ENCODE results near the gene KLF1.

The KLF1 gene

DNA sequence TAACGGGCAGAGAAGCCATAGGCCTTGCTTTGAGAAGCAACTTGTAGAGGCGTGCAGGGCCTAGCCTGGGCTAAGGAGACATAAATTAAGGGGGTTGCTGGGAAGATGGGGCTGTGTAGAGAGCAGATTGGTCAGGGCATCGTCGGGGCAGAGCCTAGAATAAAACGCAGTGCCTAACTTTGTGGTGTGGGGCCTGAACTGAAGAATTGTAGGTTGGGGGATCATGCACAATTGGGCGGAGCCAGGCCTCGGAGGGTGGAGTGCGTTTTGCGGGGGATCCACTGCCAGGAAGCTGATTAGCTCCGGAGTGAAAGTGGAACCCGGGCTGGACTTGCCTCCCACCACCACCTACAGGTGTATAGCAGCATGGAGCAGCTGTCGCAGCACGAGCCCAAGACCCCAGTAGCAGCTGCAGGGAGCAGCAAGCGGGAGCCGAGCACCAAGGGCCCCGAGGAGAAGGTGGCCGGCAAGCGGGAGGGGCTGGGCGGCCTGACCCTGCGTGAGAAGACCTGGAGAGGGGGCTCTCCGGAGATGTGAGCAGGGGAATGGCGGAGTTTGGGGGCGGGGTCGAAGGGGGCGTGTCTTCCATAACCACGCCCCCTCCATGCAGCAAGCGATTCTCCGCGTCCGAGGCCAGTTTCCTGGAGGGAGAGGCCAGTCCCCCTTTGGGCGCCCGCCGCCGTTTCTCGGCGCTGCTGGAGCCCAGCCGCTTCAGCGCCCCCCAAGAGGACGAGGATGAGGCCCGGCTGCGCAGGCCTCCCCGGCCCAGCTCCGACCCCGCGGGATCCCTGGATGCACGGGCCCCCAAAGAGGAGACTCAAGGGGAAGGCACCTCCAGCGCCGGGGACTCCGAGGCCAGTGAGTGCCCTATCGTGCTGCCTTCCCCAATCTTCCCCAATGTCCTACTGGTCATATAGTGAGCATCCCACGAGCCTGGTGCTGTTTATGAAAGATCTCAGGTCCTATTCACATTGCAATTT is 19.6 kb downstream of the KLF1 start:
- no peaks in the 10 kb centered on the region for H3K36me3 ChIP-seq (ENCODE audit: control insufficient read depth in 1 of 2, insufficient read depth in 2 of 2, low read length in 2 of 2)
- H3K4me1 ChIP-seq (ENCODE audit: control insufficient read depth in 1 of 2, insufficient read depth in 2 of 2, low read length in 2 of 2): peaks cover 6 to 11% of the 10 kb centered on the region in 2 donors
- peak overlapping the region in 1 of 2 donors; percentile 47 for H3K9ac ChIP-seq (ENCODE audit: low read depth in 1 of 2, low read length in 2 of 2)
- no peaks in the 10 kb centered on the region for H3K27me3 ChIP-seq (ENCODE audit: control insufficient read depth in 1 of 2, insufficient read depth in 2 of 2, low read length in 2 of 2)
- no peaks in the 10 kb centered on the region for H3K9me3 ChIP-seq (ENCODE audit: control insufficient read depth in 1 of 2, low read length in 2 of 2)
- H3K27ac ChIP-seq (ENCODE audit: low read depth, low read length): no peak overlapping the region
- peak overlapping the region; percentile 57 to 68 for H3K4me3 ChIP-seq (ENCODE audit: low read depth in 1 of 2, low read length in 2 of 2)

DNA sequence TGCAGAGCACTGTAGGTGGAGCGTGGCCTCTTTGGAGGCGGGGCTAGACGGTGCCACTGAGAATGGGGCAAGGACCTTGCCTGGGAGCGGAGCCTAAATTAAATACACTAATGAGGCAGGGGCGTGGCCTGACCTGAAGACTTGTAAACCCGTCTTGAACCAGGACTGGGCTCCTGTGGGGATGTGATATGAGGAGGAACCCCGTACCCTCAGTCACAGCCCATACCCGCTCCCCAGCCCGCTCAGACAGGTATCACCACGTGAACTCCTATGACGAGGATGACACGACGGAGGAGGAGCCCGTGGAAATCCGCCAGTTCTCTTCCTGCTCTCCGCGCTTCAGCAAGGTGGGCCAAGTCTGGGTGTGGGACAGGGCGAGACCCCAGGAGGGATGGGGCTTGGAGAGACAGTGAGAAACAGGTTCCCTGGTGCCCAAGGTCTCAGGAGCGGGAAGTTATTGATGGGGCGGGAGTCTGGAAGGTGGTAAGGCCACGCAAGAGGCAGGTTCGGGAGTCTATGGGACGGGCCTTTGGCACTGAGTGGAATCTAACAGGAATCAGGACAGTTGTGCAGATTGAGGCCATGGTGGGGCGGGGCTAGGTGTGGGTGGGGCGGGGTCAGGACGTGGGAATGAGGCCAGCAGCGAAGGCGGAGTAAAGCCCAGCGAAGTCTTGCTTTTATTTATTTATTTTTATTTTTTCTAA is 20.4 kb downstream of the KLF1 start:
- H3K36me3 ChIP-seq (ENCODE audit: control insufficient read depth in 1 of 2, insufficient read depth in 2 of 2, low read length in 2 of 2): no peaks in the 10 kb centered on the region
- H3K9ac ChIP-seq (ENCODE audit: low read depth in 1 of 2, low read length in 2 of 2): no peak overlapping the region
- H3K9me3 ChIP-seq (ENCODE audit: control insufficient read depth in 1 of 2, low read length in 2 of 2): no peaks in the 10 kb centered on the region
- H3K27ac ChIP-seq (ENCODE audit: low read depth, low read length): no peak overlapping the region
- peaks cover 6 to 11% of the 10 kb centered on the region in 2 donors for H3K4me1 ChIP-seq (ENCODE audit: control insufficient read depth in 1 of 2, insufficient read depth in 2 of 2, low read length in 2 of 2)
- no peaks in the 10 kb centered on the region for H3K27me3 ChIP-seq (ENCODE audit: control insufficient read depth in 1 of 2, insufficient read depth in 2 of 2, low read length in 2 of 2)
- H3K4me3 ChIP-seq (ENCODE audit: low read depth in 1 of 2, low read length in 2 of 2): no peak overlapping the region

DNA sequence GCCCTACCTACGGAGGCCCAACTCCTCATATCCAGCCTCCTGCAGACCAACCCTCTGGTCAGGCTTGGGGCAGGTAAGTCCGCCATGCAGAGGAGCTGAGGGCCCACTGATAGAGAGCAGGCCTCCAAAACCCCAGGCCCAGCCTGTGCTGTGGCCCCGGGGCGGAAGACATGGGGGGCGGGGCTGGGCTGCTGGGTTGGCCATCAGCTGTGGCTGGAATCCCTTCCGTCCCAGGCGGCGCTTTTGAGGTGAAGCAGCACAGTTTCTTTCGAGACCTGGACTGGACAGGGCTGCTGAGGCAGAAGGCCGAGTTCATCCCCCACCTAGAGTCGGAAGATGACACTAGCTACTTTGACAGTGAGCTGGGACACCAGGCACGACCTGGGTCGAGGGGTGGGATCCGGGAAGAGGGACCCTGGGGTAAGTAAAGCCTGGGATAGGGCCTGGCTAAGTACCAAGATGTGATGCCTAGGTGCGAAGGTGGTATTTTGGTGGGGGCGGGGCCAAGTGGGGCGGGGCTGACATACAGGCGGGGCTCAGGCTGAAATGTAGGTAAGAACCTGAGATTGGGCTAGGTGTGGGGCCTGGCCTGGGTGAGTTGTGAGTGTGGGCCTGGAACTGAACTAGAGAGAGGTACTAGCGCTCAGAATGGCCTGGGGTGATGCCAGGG is 21.1 kb downstream of the KLF1 start:
- Histone ChIP-seq H3K36me3 (ENCODE audit: control insufficient read depth in 1 of 2, insufficient read depth in 2 of 2, low read length in 2 of 2) (no peaks in the 10 kb centered on the region), H3K9me3 (ENCODE audit: control insufficient read depth in 1 of 2, low read length in 2 of 2) (no peaks in the 10 kb centered on the region), H3K4me3 (ENCODE audit: low read depth in 1 of 2, low read length in 2 of 2) (no peak overlapping the region), H3K27ac (ENCODE audit: low read depth, low read length) (no peak overlapping the region), H3K9ac (ENCODE audit: low read depth in 1 of 2, low read length in 2 of 2) (no peak overlapping the region), H3K27me3 (ENCODE audit: control insufficient read depth in 1 of 2, insufficient read depth in 2 of 2, low read length in 2 of 2) (no peaks in the 10 kb centered on the region), H3K4me1 (ENCODE audit: control insufficient read depth in 1 of 2, insufficient read depth in 2 of 2, low read length in 2 of 2) (peaks cover 6 to 11% of the 10 kb centered on the region in 2 donors)

DNA sequence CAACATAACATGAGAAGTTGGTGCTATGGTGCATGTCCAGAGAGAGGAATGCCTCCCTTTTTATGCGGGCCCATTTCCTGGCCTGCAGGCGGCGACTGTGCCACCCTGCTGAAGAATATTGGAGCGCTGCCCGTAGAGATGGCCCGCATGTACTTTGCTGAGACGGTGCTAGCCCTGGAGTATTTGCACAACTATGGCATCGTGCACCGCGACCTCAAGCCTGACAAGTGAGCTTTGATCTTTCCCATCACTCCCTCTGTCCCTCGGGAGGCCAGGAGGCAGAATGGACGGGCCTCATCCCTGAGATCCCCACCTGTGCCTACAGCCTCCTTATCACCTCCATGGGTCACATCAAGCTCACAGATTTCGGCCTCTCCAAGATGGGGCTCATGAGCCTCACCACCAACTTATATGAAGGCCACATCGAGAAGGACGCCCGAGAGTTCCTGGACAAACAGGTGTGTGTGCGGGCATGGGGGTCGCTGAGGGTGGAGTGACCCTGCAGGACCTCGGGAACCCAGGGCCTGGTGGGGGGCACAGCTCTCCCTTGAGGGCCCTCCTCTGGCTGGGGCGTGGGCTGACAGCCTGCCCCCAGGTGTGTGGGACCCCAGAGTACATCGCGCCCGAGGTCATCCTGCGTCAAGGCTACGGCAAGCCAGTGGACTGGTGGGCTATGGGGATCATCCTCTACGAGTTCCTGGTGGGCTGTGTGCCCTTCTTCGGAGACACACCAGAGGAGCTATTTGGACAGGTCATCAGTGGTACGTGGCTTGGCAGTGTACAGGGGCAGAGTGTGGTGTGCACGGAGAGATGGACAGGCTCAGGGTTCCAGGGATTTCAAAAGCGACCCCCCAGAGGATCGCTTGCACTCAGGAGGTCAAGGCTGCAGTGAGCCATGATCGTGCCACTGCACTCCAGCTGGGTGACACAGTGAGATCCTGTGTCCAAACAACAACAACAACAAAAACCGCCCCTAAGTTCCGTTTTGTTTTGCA is 22.0 kb downstream of the KLF1 start:
- H3K9me3 ChIP-seq (ENCODE audit: control insufficient read depth in 1 of 2, low read length in 2 of 2): no peaks in the 10 kb centered on the region
- H3K4me1 ChIP-seq (ENCODE audit: control insufficient read depth in 1 of 2, insufficient read depth in 2 of 2, low read length in 2 of 2): peaks cover 6 to 11% of the 10 kb centered on the region in 2 donors
- no peak overlapping the region for H3K4me3 ChIP-seq (ENCODE audit: low read depth in 1 of 2, low read length in 2 of 2)
- H3K27me3 ChIP-seq (ENCODE audit: control insufficient read depth in 1 of 2, insufficient read depth in 2 of 2, low read length in 2 of 2): no peaks in the 10 kb centered on the region
- H3K9ac ChIP-seq (ENCODE audit: low read depth in 1 of 2, low read length in 2 of 2): no peak overlapping the region
- no peak overlapping the region for H3K27ac ChIP-seq (ENCODE audit: low read depth, low read length)
- no peaks in the 10 kb centered on the region for H3K36me3 ChIP-seq (ENCODE audit: control insufficient read depth in 1 of 2, insufficient read depth in 2 of 2, low read length in 2 of 2)

DNA sequence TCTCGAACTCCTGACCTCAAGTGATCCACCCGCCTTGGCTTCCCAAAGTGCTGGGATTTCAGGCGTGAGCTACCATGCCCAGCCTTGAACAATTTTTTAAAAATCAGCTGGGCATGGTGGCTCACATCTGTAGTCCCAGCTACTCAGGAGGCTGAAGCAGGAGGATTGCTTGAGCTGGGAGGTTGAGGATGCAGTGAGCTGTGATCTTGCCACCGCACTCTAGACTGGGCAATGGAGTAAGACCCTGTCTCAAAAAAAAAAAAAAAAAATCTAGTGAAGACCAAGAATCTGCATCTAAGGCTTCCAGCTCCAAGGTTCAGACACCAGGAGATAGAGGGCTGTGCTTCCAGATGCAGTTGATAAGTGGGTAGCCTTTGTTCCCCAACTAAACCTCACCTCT is 22.9 kb downstream of the KLF1 start:
- Histone ChIP-seq H3K27ac (ENCODE audit: low read depth, low read length) (no peak overlapping the region), H3K4me3 (ENCODE audit: low read depth in 1 of 2, low read length in 2 of 2) (no peak overlapping the region), H3K36me3 (ENCODE audit: control insufficient read depth in 1 of 2, insufficient read depth in 2 of 2, low read length in 2 of 2) (no peaks in the 10 kb centered on the region), H3K27me3 (ENCODE audit: control insufficient read depth in 1 of 2, insufficient read depth in 2 of 2, low read length in 2 of 2) (no peaks in the 10 kb centered on the region), H3K9ac (ENCODE audit: low read depth in 1 of 2, low read length in 2 of 2) (no peak overlapping the region), H3K9me3 (ENCODE audit: control insufficient read depth in 1 of 2, low read length in 2 of 2) (no peaks in the 10 kb centered on the region), H3K4me1 (ENCODE audit: control insufficient read depth in 1 of 2, insufficient read depth in 2 of 2, low read length in 2 of 2) (peaks cover 6 to 11% of the 10 kb centered on the region in 2 donors)

DNA sequence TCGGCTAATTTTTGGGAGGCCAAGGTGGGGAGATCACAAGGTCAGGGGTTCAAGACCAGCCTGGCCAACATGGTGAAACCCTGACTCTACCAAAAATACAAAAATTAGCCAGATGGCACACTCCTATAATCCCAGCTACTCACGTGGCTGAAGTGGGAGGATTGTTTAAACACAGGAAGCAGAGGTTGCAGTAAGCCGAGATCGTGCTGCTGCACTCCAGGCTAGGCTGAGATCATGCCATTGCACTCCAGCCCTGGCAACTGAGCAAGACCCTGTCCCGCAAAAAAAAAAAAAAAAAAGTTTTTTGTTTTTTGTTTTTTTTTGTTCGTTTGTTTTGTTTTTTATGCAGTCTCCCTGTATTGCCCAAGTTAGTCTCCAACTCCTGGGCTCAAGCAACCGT is 27.5 kb downstream of the KLF1 start:
- Histone ChIP-seq H3K27ac (ENCODE audit: low read depth, low read length) (no peak overlapping the region), H3K9ac (ENCODE audit: low read depth in 1 of 2, low read length in 2 of 2) (no peak overlapping the region), H3K27me3 (ENCODE audit: control insufficient read depth in 1 of 2, insufficient read depth in 2 of 2, low read length in 2 of 2) (no peaks in the 10 kb centered on the region), H3K9me3 (ENCODE audit: control insufficient read depth in 1 of 2, low read length in 2 of 2) (no peaks in the 10 kb centered on the region), H3K36me3 (ENCODE audit: control insufficient read depth in 1 of 2, insufficient read depth in 2 of 2, low read length in 2 of 2) (no peaks in the 10 kb centered on the region), H3K4me3 (ENCODE audit: low read depth in 1 of 2, low read length in 2 of 2) (no peak overlapping the region), H3K4me1 (ENCODE audit: control insufficient read depth in 1 of 2, insufficient read depth in 2 of 2, low read length in 2 of 2) (no peaks in the 10 kb centered on the region)

DNA sequence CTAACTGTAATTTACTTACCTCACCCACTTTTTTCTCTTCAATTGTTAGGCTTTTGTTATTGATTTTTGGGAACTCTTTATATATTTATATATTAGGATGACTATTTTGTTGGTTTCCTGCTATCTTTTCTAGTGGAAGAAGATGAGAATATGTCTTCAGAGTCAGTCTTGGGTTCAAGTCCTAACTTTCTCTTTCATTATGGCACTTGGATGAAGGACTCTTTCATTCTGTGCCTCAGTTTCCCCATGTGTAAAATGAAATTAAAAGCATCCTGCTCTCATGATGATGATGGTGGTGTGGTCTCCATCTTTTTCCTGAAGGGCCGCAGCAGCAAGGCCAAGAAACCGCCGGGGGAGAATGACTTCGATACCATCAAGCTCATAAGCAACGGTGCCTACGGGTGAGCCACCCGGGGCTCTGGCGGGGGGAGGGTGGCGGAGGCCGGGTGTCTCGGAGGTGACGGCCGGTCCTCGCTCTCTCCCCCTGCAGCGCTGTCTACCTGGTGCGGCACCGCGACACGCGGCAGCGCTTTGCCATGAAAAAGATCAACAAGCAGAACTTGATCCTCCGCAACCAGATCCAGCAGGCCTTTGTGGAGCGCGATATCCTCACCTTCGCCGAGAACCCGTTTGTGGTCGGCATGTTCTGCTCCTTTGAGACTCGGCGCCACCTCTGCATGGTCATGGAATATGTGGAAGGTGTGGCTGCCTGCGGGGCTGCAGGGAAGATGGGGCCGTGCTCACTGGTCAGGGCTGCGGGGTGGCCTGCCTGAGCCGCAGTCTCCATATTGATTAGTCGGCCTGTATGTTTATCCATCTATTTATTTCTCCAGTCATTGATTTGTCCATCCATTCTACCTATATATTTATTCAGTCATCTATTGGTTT is 28.7 kb downstream of the KLF1 start:
- Histone ChIP-seq H3K9me3 (ENCODE audit: control insufficient read depth in 1 of 2, low read length in 2 of 2) (no peaks in the 10 kb centered on the region), H3K27me3 (ENCODE audit: control insufficient read depth in 1 of 2, insufficient read depth in 2 of 2, low read length in 2 of 2) (no peaks in the 10 kb centered on the region), H3K9ac (ENCODE audit: low read depth in 1 of 2, low read length in 2 of 2) (no peak overlapping the region), H3K4me3 (ENCODE audit: low read depth in 1 of 2, low read length in 2 of 2) (no peak overlapping the region), H3K27ac (ENCODE audit: low read depth, low read length) (no peak overlapping the region), H3K4me1 (ENCODE audit: control insufficient read depth in 1 of 2, insufficient read depth in 2 of 2, low read length in 2 of 2) (no peaks in the 10 kb centered on the region), H3K36me3 (ENCODE audit: control insufficient read depth in 1 of 2, insufficient read depth in 2 of 2, low read length in 2 of 2) (no peaks in the 10 kb centered on the region)

DNA sequence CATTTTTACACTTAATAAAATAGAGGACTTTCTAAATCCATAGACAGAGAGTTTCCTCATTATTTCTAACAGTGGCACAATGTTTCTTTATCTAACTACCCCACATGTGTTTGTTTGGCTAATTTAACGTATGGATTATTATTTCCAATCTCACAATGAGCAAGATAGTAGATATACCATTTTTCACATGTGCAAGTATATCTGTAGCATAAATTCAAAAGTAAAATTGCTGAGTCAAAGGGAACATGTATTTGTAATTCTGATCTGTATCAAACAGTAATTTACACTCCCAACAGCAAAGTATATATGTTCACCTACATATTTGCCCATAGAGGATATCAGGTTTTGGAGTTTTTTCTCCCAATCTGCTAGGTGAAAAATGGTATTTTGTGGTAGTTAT is 30.3 kb downstream of the KLF1 start:
- H3K36me3 ChIP-seq (ENCODE audit: control insufficient read depth in 1 of 2, insufficient read depth in 2 of 2, low read length in 2 of 2): no peaks in the 10 kb centered on the region
- no peak overlapping the region for H3K9ac ChIP-seq (ENCODE audit: low read depth in 1 of 2, low read length in 2 of 2)
- H3K4me1 ChIP-seq (ENCODE audit: control insufficient read depth in 1 of 2, insufficient read depth in 2 of 2, low read length in 2 of 2): no peaks in the 10 kb centered on the region

More for the DNA sequence above, 30.3 kb downstream of the KLF1 start:
- no peaks in the 10 kb centered on the region for H3K9me3 ChIP-seq (ENCODE audit: control insufficient read depth in 1 of 2, low read length in 2 of 2)
- H3K27me3 ChIP-seq (ENCODE audit: control insufficient read depth in 1 of 2, insufficient read depth in 2 of 2, low read length in 2 of 2): no peaks in the 10 kb centered on the region
- no peak overlapping the region for H3K27ac ChIP-seq (ENCODE audit: low read depth, low read length)
- no peak overlapping the region for H3K4me3 ChIP-seq (ENCODE audit: low read depth in 1 of 2, low read length in 2 of 2)
